Upper lobe of left lung (tissue), 4 donors: ENCODE data around the gene MTPN.

Experiments used
- CTCF ChIP-seq, 6 experiments: fragments of 450-650 bp in 4 of 6; fragments of 200-600 bp in 2 of 6; sonication (generic) in 2 of 6; IDR thresholded peaks; one replicate each; pipeline ENCODE4 v1.5.1; 2016 to 2019; ENCODE audit warnings: antibody characterized with exemption in 6 of 6
- POLR2AphosphoS5 ChIP-seq, 2 donors: sonication (generic); formaldehyde crosslinking; IDR thresholded peaks; one replicate each; pipeline ENCODE4 v1.5.1; 2017; ENCODE audit warnings: antibody characterized with exemption in 2 of 2

DNA sequence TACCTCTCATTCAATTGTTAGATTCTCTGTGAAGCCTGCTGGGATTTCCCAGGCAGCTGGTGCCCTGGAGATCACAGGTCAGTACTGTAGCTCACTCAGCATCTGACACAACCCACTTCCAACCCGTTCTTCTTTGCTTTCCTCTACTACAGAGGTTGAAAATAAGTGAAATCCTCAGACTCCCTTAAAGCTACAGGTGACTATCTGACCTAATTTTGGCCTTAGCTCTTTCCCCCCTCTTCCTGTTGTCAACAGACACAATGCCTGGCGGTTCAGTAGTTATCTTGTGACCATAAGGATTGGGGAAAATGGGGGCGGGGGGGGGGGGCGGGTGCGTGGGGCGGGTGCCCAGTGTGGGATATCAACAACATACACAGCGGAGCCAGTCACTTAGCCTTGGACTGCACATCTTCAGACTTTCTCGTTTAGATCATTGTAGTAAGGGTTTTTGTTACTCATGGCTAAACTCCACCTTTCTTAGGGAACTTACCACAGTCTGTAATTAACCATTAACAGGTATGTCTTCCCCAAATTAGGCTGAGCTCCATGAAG, 37.8 kb downstream of the MTPN start:
- TF ChIP-seq POLR2AphosphoS5 (IDR thresholded peaks at IDR 0.05) (no peak), CTCF (IDR thresholded peaks at IDR 0.05) (no peak)
